Right lobe of liver (tissue), 6 donors: ENCODE measurements around the gene GARIN5A. TPM values are rescaled to one million over a fixed set of nuclear protein-coding genes. Genes with fewer than 3 reads are reported as not detected.

Source experiments
- ATAC-seq, 4 donors: fragments of 200-7000 bp; cut with Tn5 transposase; one replicate each; pipeline ENCODE4 v1.9.1; 2020; ENCODE audit warnings: mild to moderate bottlenecking in 4 of 4, moderate library complexity in 4 of 4
- DNase-seq, 3 donors: peaks; one replicate each; pipeline ENCODE4 v3.0.0-alpha.2; 2020
- H3K27ac ChIP-seq, 3 donors: fragments of 200-600 bp; one replicate each; pipeline ENCODE4 v1.8.0; 2022
- H3K27me3 ChIP-seq, 2 donors: fragments of 200-600 bp; one replicate each; pipeline ENCODE4 v1.8.0; 2022
- H3K36me3 ChIP-seq, 4 donors: fragments of 200-600 bp; sonication (generic) in 1 of 4; one replicate each; pipeline versions ENCODE4 v1.5.1 to v1.8.0; 2017 to 2022; ENCODE audit warnings: control low read depth in 1 of 4
- H3K4me1 ChIP-seq, 4 donors: fragments of 200-600 bp; sonication (generic) in 1 of 4; one replicate each; pipeline versions ENCODE4 v1.5.1 to v1.8.0; 2017 to 2022; ENCODE audit warnings: control low read depth in 1 of 4
- H3K4me3 ChIP-seq, 3 donors: fragments of 200-600 bp; one replicate each; pipeline ENCODE4 v1.8.0; 2022
- H3K9me3 ChIP-seq, 4 donors: fragments of 200-600 bp; sonication (generic) in 1 of 4; one replicate each; pipeline versions ENCODE4 v1.5.1 to v1.8.0; 2017 to 2022; ENCODE audit warnings: control low read depth in 1 of 4
- POLR2A ChIP-seq: fragments of 450-650 bp; IDR thresholded peaks from one replicate; pipeline ENCODE4 v1.6.1; 2017; ENCODE audit warnings: antibody characterized with exemption, mild to moderate bottlenecking
- WGBS: methylation state at CpG from one replicate; pipeline ENCODE4 v1.1.6; 2018; ENCODE audit warnings: low coverage, low lambda C conversion rate; ENCODE audit not compliant: insufficient coverage; ENCODE audit errors: missing lambda C conversion rate; 5-methylcytosine and 5-hydroxymethylcytosine counted together
- intact Hi-C, 2 donors: fragments of 100-400 bp; cut with DNase I; formaldehyde crosslinking; loops; one replicate each; pipeline versions ENCODE4 v1.11.2 to v1.14.1; 2022
- total RNA-seq, 6 experiments: library from RNA; depleted of rRNA in 2 of 6; stranded (reverse); fragments of >200 nt in 2 of 6; fragmentation: NEBNext Ultra II Directional in 3 of 6; extraction: Animal tissue kit (Norgen Biotek cat#: 25700) in 3 of 6; gene quantifications; one replicate each; pipeline versions ENCODE4 v1.1.0 to v1.2.4, GENCODE V29; 2016 to 2023
- TF ChIP-seq, protein P1 (sequence below), 4 donors: fragments of 200-600 bp in 3 of 4; fragments of 450-650 bp in 1 of 4; IDR thresholded peaks; one replicate each; pipeline versions ENCODE4 v1.5.1 to v1.8.0; 2016 to 2022; ENCODE audit warnings: antibody characterized with exemption in 4 of 4, mild to moderate bottlenecking in 2 of 4
- donor health status: DM: no; HTN: yes; CAD: no.
- donor health status: DM: no; HTN: no; CAD: no.
- donor health status: DM: no; HTN: no; CAD: no.
- donor health status: DM: no; HTN: yes; CAD: no.
- donor health status: DM: no; HTN: yes; CAD: no.

The GARIN5A gene
- total RNA-seq, 6 experiments from 2014 or later, result 0.68 to 2.3 (median 1.5) TPM

DNA sequence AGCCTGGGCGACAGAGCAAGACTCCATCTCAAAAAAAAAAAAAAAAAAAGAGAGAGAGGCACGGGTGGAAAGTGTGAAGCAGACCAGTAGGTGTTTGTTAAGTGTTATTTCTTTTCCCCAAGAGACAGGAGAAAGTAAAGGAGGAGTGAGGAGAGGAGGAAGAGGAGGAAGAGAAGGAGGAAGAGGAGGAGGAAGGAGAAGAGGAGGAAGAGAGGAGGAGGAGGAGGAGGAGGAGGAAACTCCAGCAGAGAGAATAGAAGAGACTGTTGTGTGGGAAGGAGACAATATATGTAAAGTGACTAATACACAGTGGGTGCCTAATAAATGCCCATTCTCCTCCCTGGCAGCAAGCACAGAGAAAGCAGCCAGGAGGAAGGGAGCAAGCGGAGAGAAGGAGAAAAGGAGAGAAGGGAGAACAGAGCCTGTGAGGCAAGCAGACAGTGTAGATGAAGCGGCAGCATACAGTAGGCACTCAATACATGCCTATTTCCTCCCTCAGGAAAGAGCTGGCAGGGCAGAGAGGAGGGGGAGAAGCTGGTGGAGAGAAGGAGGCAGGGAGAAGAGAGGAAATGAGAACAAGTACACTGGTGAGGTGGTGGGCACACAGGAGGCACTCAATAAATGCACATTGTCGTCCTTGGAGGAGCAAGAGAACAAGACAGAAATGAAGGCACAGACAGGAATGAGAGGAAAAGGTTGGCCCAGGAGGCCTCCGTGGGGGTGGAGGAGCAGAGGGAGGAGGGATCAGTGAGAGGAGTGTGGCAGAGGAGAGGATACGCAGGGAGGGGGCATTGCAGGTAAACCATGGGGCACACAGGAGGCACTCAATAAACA, 17.8 kb upstream of the GARIN5A start:
- intact Hi-C loops, result no loop called here
- ATAC-seq (no peak), DNase-seq (peak in 1 of 3 donors; percentile 3)
- H3K4me1 ChIP-seq, result no peaks in the 10 kb centered on the region
- H3K4me3 ChIP-seq, result no peak overlapping the region
- H3K27ac ChIP-seq, result no peak overlapping the region
- WGBS, result 55% methylated on average over 7 of the region's 7 CpGs
- no peaks in the 10 kb centered on the region for H3K27me3 ChIP-seq
- H3K36me3 ChIP-seq, result no peaks in the 10 kb centered on the region
- H3K9me3 ChIP-seq, result no peaks in the 10 kb centered on the region
- TF ChIP-seq, protein P1, sequence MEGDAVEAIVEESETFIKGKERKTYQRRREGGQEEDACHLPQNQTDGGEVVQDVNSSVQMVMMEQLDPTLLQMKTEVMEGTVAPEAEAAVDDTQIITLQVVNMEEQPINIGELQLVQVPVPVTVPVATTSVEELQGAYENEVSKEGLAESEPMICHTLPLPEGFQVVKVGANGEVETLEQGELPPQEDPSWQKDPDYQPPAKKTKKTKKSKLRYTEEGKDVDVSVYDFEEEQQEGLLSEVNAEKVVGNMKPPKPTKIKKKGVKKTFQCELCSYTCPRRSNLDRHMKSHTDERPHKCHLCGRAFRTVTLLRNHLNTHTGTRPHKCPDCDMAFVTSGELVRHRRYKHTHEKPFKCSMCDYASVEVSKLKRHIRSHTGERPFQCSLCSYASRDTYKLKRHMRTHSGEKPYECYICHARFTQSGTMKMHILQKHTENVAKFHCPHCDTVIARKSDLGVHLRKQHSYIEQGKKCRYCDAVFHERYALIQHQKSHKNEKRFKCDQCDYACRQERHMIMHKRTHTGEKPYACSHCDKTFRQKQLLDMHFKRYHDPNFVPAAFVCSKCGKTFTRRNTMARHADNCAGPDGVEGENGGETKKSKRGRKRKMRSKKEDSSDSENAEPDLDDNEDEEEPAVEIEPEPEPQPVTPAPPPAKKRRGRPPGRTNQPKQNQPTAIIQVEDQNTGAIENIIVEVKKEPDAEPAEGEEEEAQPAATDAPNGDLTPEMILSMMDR (IDR thresholded peaks at IDR 0.05), result no peak
- TF ChIP-seq POLR2A, result no peak

DNA sequence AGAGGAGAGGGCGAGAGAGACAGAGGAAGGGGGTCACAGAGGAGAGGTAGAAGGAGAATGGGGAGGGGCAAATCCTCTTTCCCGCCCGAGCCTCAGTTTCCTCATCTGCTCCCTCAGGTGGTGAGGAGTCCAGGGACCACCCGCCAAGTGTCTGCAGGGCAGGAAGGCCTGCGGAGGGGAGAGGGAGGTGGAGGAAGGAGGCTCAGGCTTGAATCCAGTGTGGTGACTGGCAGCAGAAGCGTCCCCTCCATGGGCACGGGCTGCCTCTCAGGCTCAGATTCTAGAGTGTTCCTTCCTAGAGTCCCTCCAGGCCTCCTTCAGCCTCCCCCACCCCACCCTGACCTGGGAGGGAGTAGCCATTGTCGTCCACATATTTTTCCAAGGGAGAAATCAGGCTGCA, 16.5 kb upstream of the GARIN5A start:
- no peaks in the 10 kb centered on the region for H3K9me3 ChIP-seq
- ATAC-seq, result no peak

DNA sequence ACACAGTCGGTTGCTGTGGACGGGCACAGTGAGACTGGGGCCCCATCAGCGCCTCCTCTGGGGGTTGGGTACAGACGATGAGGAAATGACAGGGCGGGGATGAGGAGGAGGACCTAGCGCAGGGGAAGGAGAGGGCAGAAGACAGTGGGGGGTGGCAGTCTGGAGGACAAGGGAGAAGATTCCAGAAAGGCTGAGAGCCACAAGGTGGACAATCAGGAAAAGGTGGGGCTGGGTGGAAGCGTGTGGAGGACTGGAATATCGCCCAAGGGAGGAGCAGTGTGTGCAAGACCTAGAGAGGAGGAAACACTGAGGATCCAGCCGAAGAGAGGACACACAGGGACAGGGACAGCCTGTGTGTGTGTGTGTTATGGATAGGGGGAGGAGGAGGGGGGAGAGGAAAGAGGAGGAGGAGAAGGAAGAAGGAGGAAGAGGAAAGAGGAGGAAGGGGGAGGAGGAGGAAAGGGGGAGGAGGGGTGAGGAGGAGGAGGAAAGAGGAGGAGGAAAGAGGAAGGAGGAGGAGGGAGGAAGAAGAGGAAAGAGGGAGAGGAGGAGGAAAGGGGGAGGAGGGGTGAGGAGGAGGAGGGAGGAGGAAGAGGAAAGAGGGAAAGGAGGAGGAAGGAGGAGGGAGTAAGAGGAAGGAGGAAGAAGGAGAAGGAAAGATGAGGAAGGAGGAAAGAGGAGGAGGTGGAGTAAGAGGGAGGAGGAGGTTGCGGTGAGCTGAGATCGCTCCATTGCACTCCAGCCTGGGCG, 15.8 kb upstream of the GARIN5A start:
- intact Hi-C loops, result no loop called here
- Histone ChIP-seq H3K4me3 (no peak overlapping the region), H3K4me1 (no peaks in the 10 kb centered on the region), H3K36me3 (no peaks in the 10 kb centered on the region), H3K9me3 (no peaks in the 10 kb centered on the region), H3K27me3 (no peaks in the 10 kb centered on the region), H3K27ac (no peak overlapping the region)
- DNase-seq, result peak in 2 of 3 donors; percentile 37 to 40
- 3% methylated on average over 9 of the region's 12 CpGs for WGBS
- ATAC-seq, result peak; percentile 13 to 46 (median 41)
- no peak for TF ChIP-seq POLR2A
- TF ChIP-seq, protein P1 (IDR thresholded peaks at IDR 0.05), result no peak

More for the DNA sequence above, 16.5 kb upstream of the GARIN5A start:
- TF ChIP-seq POLR2A, result no peak
- TF ChIP-seq, protein P1 (IDR thresholded peaks at IDR 0.05), result no peak
- Histone ChIP-seq H3K4me3 (no peak overlapping the region), H3K4me1 (no peaks in the 10 kb centered on the region), H3K36me3 (no peaks in the 10 kb centered on the region), H3K27me3 (no peaks in the 10 kb centered on the region), H3K27ac (no peak overlapping the region)
- DNase-seq, result peak in 1 of 3 donors; percentile 31
- WGBS, result 100% methylated on average over 1 of the region's 8 CpGs
- intact Hi-C loops, result no loop called here

DNA sequence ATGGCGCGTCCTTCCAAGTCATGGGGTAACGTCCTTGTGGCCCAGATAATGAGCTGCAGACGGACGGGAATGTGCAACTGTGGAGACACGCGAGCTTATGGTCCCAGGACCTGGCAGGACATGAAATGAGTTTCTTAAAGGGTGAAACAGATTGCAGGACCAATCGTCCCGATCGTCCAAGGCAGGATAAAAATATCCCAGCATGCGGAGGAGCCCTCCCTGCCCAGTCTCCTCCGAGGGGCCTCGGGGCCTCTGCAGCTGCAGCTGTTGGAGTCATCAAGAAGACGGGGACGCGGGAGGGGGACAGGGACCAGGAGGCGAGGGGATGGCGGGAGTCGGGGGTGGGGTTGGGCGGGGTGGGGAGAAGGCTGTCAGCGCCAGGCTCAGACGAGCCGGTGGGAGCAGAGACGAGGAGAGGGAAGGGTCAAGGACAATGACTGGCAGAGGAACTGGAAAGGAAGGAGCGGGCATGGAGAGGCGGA, 14.4 kb upstream of the GARIN5A start:
- intact Hi-C loops, result no loop called here
- TF ChIP-seq, protein P1 (IDR thresholded peaks at IDR 0.05), result no peak
- TF ChIP-seq POLR2A, result no peak
- ATAC-seq (no peak), DNase-seq (peak in 1 of 3 donors; percentile 49)
- WGBS, result 48% methylated on average over 24 of the region's 26 CpGs
- H3K36me3 ChIP-seq, result no peaks in the 10 kb centered on the region
- no peaks in the 10 kb centered on the region for H3K9me3 ChIP-seq
- H3K4me1 ChIP-seq, result no peaks in the 10 kb centered on the region
- H3K27ac ChIP-seq, result no peak overlapping the region
- H3K4me3 ChIP-seq, result no peak overlapping the region
- H3K27me3 ChIP-seq, result no peaks in the 10 kb centered on the region
